HEK293 (cell line): ENCODE results near the gene ITPKA.
A peak's percentile ranks its signal among the peaks of the same experiment; 100 is the strongest.

Experiments
- CTCF ChIA-PET: fragments of 350-600 bp; formaldehyde crosslinking; extraction: SDS; loops from one replicate; lab custom pipeline; 2021; ENCODE audit warnings: antibody characterized with exemption; lab: Yijun Ruan, JAX
- POLR2A ChIA-PET: fragments of 300-600 bp; formaldehyde crosslinking; extraction: SDS; loops from one replicate; lab custom pipeline; 2020; ENCODE audit warnings: antibody characterized with exemption, inconsistent platforms; lab: Yijun Ruan, JAX
- H3K27ac ChIP-seq: fragments of 200-500 bp; sonication (Bioruptor generic); 2 replicates; pipeline ENCODE4 v1.5.1; 2014; ENCODE audit warnings: low read depth, low read length, control low read depth, inconsistent platforms; ENCODE audit errors: extremely low read depth
- H3K36me3 ChIP-seq, 2 experiments: fragments of 200-500 bp in 1 of 2; sonication (Bioruptor generic) in 1 of 2; 1 replicate in 1 of 2; 2 replicates in 1 of 2; pipeline ENCODE4 v1.5.1; 2014 to 2017; ENCODE audit warnings: inconsistent platforms in 2 of 2, low read length in 2 of 2; ENCODE audit not compliant: control insufficient read depth in 2 of 2, insufficient read depth in 1 of 2
- H3K4me1 ChIP-seq: fragments of 200-500 bp; sonication (Bioruptor generic); 2 replicates; pipeline ENCODE4 v1.5.1; 2014; ENCODE audit warnings: mild to moderate bottlenecking, low read length, inconsistent platforms; ENCODE audit not compliant: control insufficient read depth, insufficient read depth
- H3K4me3 ChIP-seq: 2 replicates; pipeline ENCODE4 v1.5.1; 2011; ENCODE audit warnings: low read depth, mild to moderate bottlenecking, control low read depth, low read length, moderate library complexity
- H3K9me3 ChIP-seq: fragments of 200-500 bp; sonication (Bioruptor generic); 2 replicates; pipeline ENCODE4 v1.5.1; 2014; ENCODE audit warnings: low read depth, low read length, inconsistent platforms; ENCODE audit not compliant: control insufficient read depth, insufficient read depth
- MZF1 ChIP-seq: fragments of 450-650 bp; formaldehyde crosslinking; IDR thresholded peaks from 2 replicates; pipeline ENCODE4 v1.5.1; 2017; ENCODE audit warnings: missing biosample characterization, missing genetic modification characterization, borderline replicate concordance
- PRDM4 ChIP-seq: fragments of 450-650 bp; formaldehyde crosslinking; IDR thresholded peaks from 2 replicates; pipeline ENCODE4 v1.5.1; 2017; ENCODE audit warnings: missing biosample characterization, missing genetic modification characterization
- PRDM6 ChIP-seq: fragments of 450-650 bp; formaldehyde crosslinking; IDR thresholded peaks from 2 replicates; pipeline ENCODE4 v1.5.1; 2017; ENCODE audit warnings: missing biosample characterization, missing genetic modification characterization
- SALL2 ChIP-seq: fragments of 450-650 bp; formaldehyde crosslinking; IDR thresholded peaks from 2 replicates; pipeline ENCODE4 v1.5.0; 2017; ENCODE audit warnings: missing biosample characterization, mild to moderate bottlenecking, missing genetic modification characterization, borderline replicate concordance
- SCRT2 ChIP-seq: fragments of 450-650 bp; formaldehyde crosslinking; IDR thresholded peaks from 2 replicates; pipeline ENCODE4 v1.5.1; 2016; ENCODE audit warnings: missing biosample characterization, missing genetic modification characterization
- ZBTB48 ChIP-seq: fragments of 450-650 bp; formaldehyde crosslinking; IDR thresholded peaks from 2 replicates; pipeline ENCODE4 v1.5.1; 2016; ENCODE audit warnings: missing biosample characterization, missing genetic modification characterization
- ZBTB8A ChIP-seq: fragments of 450-650 bp; formaldehyde crosslinking; IDR thresholded peaks from 2 replicates; pipeline ENCODE4 v1.5.1; 2016; ENCODE audit warnings: missing biosample characterization, missing genetic modification characterization
- ZFP3 ChIP-seq: fragments of 450-650 bp; formaldehyde crosslinking; IDR thresholded peaks from 2 replicates; pipeline ENCODE4 v1.5.1; 2016; ENCODE audit warnings: low read depth, missing biosample characterization, missing genetic modification characterization
- ZFP41 ChIP-seq: fragments of 450-650 bp; formaldehyde crosslinking; IDR thresholded peaks from 2 replicates; pipeline ENCODE4 v1.5.1; 2016; ENCODE audit warnings: missing biosample characterization, missing genetic modification characterization, borderline replicate concordance
- ZFP69B ChIP-seq: fragments of 450-650 bp; formaldehyde crosslinking; IDR thresholded peaks from 2 replicates; pipeline ENCODE4 v1.5.1; 2016; ENCODE audit warnings: missing biosample characterization, missing genetic modification characterization
- ZNF133 ChIP-seq: fragments of 450-650 bp; formaldehyde crosslinking; IDR thresholded peaks from 2 replicates; pipeline ENCODE4 v1.5.1; 2016; ENCODE audit warnings: missing biosample characterization, missing genetic modification characterization
- ZNF169 ChIP-seq: fragments of 450-650 bp; formaldehyde crosslinking; IDR thresholded peaks from 2 replicates; pipeline ENCODE4 v1.5.1; 2016; ENCODE audit warnings: missing biosample characterization, missing genetic modification characterization
- ZNF24 ChIP-seq: fragments of 450-650 bp; formaldehyde crosslinking; IDR thresholded peaks from 2 replicates; pipeline ENCODE4 v1.5.1; 2016; ENCODE audit warnings: missing biosample characterization, missing genetic modification characterization
- ZNF341 ChIP-seq: fragments of 450-650 bp; formaldehyde crosslinking; IDR thresholded peaks from 2 replicates; pipeline ENCODE4; 2016; ENCODE audit warnings: low read depth, missing biosample characterization, missing genetic modification characterization
- ZNF404 ChIP-seq: fragments of 450-650 bp; formaldehyde crosslinking; IDR thresholded peaks from 2 replicates; pipeline ENCODE4 v1.5.1; 2017; ENCODE audit warnings: missing biosample characterization, missing genetic modification characterization
- ZNF433 ChIP-seq: fragments of 450-650 bp; formaldehyde crosslinking; IDR thresholded peaks from 2 replicates; pipeline ENCODE4 v1.5.1; 2016; ENCODE audit warnings: missing biosample characterization, missing genetic modification characterization, low read depth
- ZNF501 ChIP-seq: fragments of 450-650 bp; formaldehyde crosslinking; IDR thresholded peaks from 2 replicates; pipeline ENCODE4 v1.5.1; 2016; ENCODE audit warnings: missing biosample characterization, missing genetic modification characterization
- ZNF544 ChIP-seq: fragments of 450-650 bp; formaldehyde crosslinking; IDR thresholded peaks from 2 replicates; pipeline ENCODE4 v1.5.0; 2017; ENCODE audit warnings: missing biosample characterization, missing genetic modification characterization
- ZNF558 ChIP-seq: fragments of 450-650 bp; formaldehyde crosslinking; IDR thresholded peaks from 2 replicates; pipeline ENCODE4 v1.5.1; 2016; ENCODE audit warnings: missing biosample characterization, missing genetic modification characterization
- ZNF610 ChIP-seq: fragments of 450-650 bp; formaldehyde crosslinking; IDR thresholded peaks from 2 replicates; pipeline ENCODE4 v1.5.1; 2016; ENCODE audit warnings: missing biosample characterization, missing genetic modification characterization, borderline replicate concordance
- ZNF660 ChIP-seq: fragments of 450-650 bp; IDR thresholded peaks from 2 replicates; pipeline ENCODE4 v1.5.1; 2018; ENCODE audit warnings: missing biosample characterization, mild to moderate bottlenecking, missing genetic modification characterization
- ZNF791 ChIP-seq: fragments of 450-650 bp; formaldehyde crosslinking; IDR thresholded peaks from 2 replicates; pipeline ENCODE4 v1.5.1; 2016; ENCODE audit warnings: missing biosample characterization, missing genetic modification characterization
- TF ChIP-seq, protein P1 (sequence below): fragments of 450-650 bp; formaldehyde crosslinking; IDR thresholded peaks from 2 replicates; pipeline ENCODE4 v1.5.1; 2016; ENCODE audit warnings: missing biosample characterization, missing genetic modification characterization

Gene ITPKA

DNA sequence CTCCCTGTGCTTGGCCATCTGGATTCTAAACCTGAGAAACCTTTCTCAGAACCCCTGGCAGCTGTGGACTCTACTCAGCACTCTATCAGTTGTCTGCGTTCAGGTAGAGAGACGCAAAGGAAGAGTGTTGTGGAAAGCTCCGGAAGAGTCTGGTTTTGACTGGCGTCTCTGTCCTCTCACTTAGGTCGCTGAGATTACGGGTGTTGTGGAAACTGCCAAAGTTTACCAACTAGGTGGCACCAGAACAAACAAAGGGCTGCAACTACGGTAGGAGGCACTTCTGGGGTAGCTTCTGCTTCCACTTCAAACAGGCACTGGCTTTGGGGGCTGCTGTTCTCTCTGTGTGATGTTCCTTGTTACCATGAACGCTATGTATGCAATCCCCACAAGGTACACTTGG is 19.2 kb upstream of the ITPKA start (continued):
- TF ChIP-seq ZNF133 (tag by site-specific recombination) (no peak), ZNF660 (tag by site-specific recombination) (no peak), ZFP3 (tag by site-specific recombination) (no peak)

- Histone ChIP-seq H3K27ac (no peak overlapping the region), H3K9me3 (no peaks in the 10 kb centered on the region), H3K4me1 (no peaks in the 10 kb centered on the region), H3K36me3 (peaks cover 28 to 74% of the 10 kb centered on the region in 2 experiments), H3K4me3 (no peak overlapping the region)
- POLR2A ChIA-PET = no interaction called here
- CTCF ChIA-PET = interaction anchor here (1.5 kb wide), 1 partner anchor 9 kb away, joined by 6 read pairs; no protein-coding TSS in a partner anchor
- TF ChIP-seq ZFP69B (tag by site-specific recombination) = no peak
- no peak for TF ChIP-seq SCRT2 (tag by site-specific recombination)
- TF ChIP-seq, protein P1, sequence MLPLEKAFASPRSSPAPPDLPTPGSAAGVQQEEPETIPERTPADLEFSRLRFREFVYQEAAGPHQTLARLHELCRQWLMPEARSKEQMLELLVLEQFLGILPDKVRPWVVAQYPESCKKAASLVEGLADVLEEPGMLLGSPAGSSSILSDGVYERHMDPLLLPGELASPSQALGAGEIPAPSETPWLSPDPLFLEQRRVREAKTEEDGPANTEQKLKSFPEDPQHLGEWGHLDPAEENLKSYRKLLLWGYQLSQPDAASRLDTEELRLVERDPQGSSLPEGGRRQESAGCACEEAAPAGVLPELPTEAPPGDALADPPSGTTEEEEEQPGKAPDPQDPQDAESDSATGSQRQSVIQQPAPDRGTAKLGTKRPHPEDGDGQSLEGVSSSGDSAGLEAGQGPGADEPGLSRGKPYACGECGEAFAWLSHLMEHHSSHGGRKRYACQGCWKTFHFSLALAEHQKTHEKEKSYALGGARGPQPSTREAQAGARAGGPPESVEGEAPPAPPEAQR = no peak
Measured at GRCh38 chr15:41474941-41475340, 18.7 kb upstream of the ITPKA start.

DNA sequence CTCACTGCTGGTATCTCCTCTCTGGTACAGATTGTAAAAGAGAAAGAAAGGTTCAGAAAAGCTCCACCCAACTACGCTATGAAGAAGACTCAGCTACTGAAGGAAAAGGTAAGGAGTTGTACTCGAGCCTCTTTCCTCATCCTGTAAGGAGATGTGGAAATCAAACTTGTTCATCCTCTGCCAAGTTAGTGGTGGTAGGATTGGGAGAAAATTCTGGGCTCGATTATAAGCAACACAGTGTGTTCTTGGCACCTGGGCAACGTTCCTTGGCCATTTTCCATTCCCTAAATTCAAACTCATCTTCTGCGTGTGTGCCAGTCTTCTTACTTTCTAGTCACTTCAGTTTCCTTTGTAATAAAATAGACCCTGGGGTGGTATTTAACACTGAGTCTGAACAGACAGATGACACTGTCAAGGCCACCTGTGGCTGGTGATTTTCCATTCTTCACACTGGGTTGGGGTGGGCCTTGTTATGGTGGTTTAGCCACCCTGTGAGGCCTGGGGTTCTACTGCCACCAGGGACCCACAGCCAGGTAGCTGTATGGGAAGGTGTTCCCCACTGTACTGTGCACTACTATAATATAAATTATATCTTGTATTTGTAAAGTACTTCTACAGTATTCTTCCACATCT is 17.1 kb upstream of the ITPKA start:
- CTCF ChIA-PET = interaction anchor here (1.5 kb wide), 1 partner anchor 11 kb away, joined by 6 read pairs; no protein-coding TSS in a partner anchor
- H3K9me3 ChIP-seq = no peaks in the 10 kb centered on the region
- H3K4me3 ChIP-seq = no peak overlapping the region
- no peaks in the 10 kb centered on the region for H3K4me1 ChIP-seq
- peaks cover 21 to 76% of the 10 kb centered on the region in 2 experiments for H3K36me3 ChIP-seq
- TF ChIP-seq PRDM4 (tag by site-specific recombination) = no peak
- peak; percentile 67 for TF ChIP-seq SCRT2 (tag by site-specific recombination)
- H3K27ac ChIP-seq = no peak overlapping the region
- POLR2A ChIA-PET = no interaction called here

GRCh38 chr15:41480396-41481140 is 13.1 kb upstream of the ITPKA start:
- ChIA-PET POLR2A (interaction anchor here (0.5 to 1.6 kb wide), 4 partner anchors 12 to 63 kb away, joined by 3 to 5 read pairs (median 3); partner anchors contain the start of gene RPAP1), CTCF (interaction anchor here (0.6 kb wide), 2 partner anchors 11 to 341 kb away, joined by 3 read pairs; no protein-coding TSS in a partner anchor)
- Histone ChIP-seq H3K4me1 (no peaks in the 10 kb centered on the region), H3K9me3 (no peaks in the 10 kb centered on the region), H3K4me3 (no peak overlapping the region), H3K36me3 (peaks cover 13 to 72% of the 10 kb centered on the region in 2 experiments), H3K27ac (no peak overlapping the region)
- TF ChIP-seq MZF1 (tag by site-specific recombination) (no peak), PRDM6 (no peak), ZNF610 (no peak), ZNF433 (tag by site-specific recombination) (no peak), ZNF24 (tag by site-specific recombination) (no peak), ZNF544 (tag by site-specific recombination) (no peak), ZNF791 (tag by site-specific recombination) (no peak), ZNF501 (tag by site-specific recombination) (no peak), ZNF404 (tag by site-specific recombination) (no peak), ZBTB8A (tag by site-specific recombination) (no peak), ZNF341 (tag by site-specific recombination) (no peak), ZNF558 (no peak), ZNF169 (tag by site-specific recombination) (no peak), SALL2 (tag by site-specific recombination) (no peak), ZFP41 (tag by site-specific recombination) (no peak), ZBTB48 (no peak)
